Measurements from ENCODE around the gene CAMK2G. TPM values are rescaled to one million over a fixed set of nuclear protein-coding genes. Genes with fewer than 3 reads are reported as not detected.

Gene CAMK2G
- total and polyA plus RNA-seq, 3 experiments from 2014 or later = 8.1 to 17.5 (median 17.3) TPM

DNA sequence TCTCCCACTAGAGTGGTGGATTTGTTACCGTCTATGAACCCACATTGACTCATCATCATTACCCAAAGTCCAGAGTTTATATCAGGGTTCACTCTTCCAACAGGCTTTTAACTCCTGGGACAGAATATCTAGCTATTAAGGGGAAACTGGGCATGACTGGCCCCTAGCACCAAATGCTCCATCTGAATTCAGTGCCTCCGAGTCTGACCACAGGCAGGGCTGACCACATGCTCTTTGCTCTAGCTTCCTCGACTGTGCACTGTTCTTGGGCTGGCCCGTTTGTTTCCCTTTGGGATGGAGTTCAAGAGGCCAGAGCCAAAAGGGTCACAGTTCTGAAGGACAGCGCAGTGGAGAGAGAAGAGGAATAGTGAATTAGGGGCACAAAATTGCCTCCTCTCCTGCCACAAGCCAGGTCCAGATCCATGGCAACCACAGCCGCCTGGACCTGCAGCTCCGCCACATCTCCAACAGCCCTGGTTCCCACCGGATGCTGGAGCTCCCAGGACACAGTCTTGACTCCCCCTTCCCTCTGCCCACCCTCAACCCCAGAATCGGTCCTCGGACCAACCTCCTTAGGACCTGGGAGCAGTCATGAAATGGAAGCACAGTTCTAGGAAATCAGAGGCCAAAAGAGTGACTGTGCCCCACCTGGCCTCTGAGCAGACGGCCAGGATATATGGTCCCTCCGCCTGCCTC is 16.2 kb downstream of the CAMK2G start:
- CTCF ChIA-PET = interaction anchor here (0.7 to 16.5 kb wide), 5 partner anchors 8 to 82 kb away, joined by 3 to 201 read pairs (median 4); partner anchors contain the start of gene CAMK2G
- no peak for DNase-seq
- peak overlapping the region in 3 of 7 donors; percentile 15 to 75 (median 62) for H3K4me3 Mint-ChIP-seq
- H3K27ac Mint-ChIP-seq = peak overlapping the region in 7 of 8 donors; percentile 77 to 96 (median 89)
- Histone ChIP-seq H3K4me1 (ENCODE audit: insufficient read depth, low read length) (peaks cover 50% of the 10 kb centered on the region), H3K4me3 (ENCODE audit: low read length) (no peak overlapping the region), H3K36me3 (ENCODE audit: insufficient read depth, low read length) (peaks cover 46% of the 10 kb centered on the region), H3K9me3 (ENCODE audit: low read length) (no peaks in the 10 kb centered on the region), H3K27me3 (ENCODE audit: insufficient read depth, low read length, poor library complexity, severe bottlenecking) (no peaks in the 10 kb centered on the region), H3K27ac (ENCODE audit: low read depth, low read length) (no peak overlapping the region)
- H3K36me3 Mint-ChIP-seq = peaks cover 4 to 78% (median 10%) of the 10 kb centered on the region in 3 donors
- no peaks in the 10 kb centered on the region for H3K9me3 Mint-ChIP-seq
- H3K27me3 Mint-ChIP-seq = no peaks in the 10 kb centered on the region
- peaks cover 63 to 79% (median 67%) of the 10 kb centered on the region in 3 donors for H3K4me1 Mint-ChIP-seq
- POLR2A ChIA-PET = interaction anchor here (1.1 to 2.4 kb wide), 4 partner anchors 9 to 85 kb away, joined by 3 to 10 read pairs (median 4); partner anchors contain the start of gene CAMK2G

DNA sequence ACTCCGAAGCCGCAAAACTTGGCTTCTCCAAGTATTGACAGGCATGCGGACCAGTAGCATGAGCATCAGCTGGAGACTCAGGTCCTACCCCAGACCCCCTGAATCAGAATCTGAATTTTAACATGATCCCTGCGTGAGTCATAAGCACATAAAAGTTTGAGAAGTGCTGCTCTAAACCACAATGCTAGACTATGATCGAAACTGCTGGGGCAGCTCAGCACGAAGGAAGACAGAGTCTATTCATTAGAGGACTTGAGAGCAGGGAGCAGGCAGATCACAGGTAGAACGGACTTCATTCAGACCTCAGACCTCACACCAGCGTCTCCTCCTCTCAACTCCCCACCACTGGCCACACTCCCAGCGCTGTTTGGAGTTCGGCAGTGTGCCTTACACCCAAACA is 16.9 kb downstream of the CAMK2G start:
- no peaks in the 10 kb centered on the region for H3K27me3 ChIP-seq (ENCODE audit: insufficient read depth, low read length, poor library complexity, severe bottlenecking)
- CTCF ChIA-PET = interaction anchor here (0.7 to 16.5 kb wide), 4 partner anchors 8 to 83 kb away, joined by 3 to 201 read pairs (median 4); partner anchors contain the start of gene CAMK2G
- H3K4me1 ChIP-seq (ENCODE audit: insufficient read depth, low read length) = peaks cover 43% of the 10 kb centered on the region
- H3K27ac ChIP-seq (ENCODE audit: low read depth, low read length) = no peak overlapping the region
- DNase-seq = peak in 1 of 5 donors; percentile 52
- no peaks in the 10 kb centered on the region for H3K9me3 Mint-ChIP-seq
- no peak overlapping the region for H3K4me3 ChIP-seq (ENCODE audit: low read length)
- POLR2A ChIA-PET = interaction anchor here (0.5 kb wide), 1 partner anchor 204 kb away, joined by 6 read pairs; no protein-coding TSS in a partner anchor
- H3K4me3 Mint-ChIP-seq = peak overlapping the region; percentile 29 to 75 (median 62)
- H3K4me1 Mint-ChIP-seq = peaks cover 57 to 74% (median 61%) of the 10 kb centered on the region in 3 donors
- H3K36me3 ChIP-seq (ENCODE audit: insufficient read depth, low read length) = peaks cover 52% of the 10 kb centered on the region
- H3K27ac Mint-ChIP-seq = peak overlapping the region; percentile 77 to 96 (median 86)
- H3K9me3 ChIP-seq (ENCODE audit: low read length) = no peaks in the 10 kb centered on the region
- no peaks in the 10 kb centered on the region for H3K27me3 Mint-ChIP-seq
- H3K36me3 Mint-ChIP-seq = peaks cover 4 to 77% (median 12%) of the 10 kb centered on the region in 3 donors

DNA sequence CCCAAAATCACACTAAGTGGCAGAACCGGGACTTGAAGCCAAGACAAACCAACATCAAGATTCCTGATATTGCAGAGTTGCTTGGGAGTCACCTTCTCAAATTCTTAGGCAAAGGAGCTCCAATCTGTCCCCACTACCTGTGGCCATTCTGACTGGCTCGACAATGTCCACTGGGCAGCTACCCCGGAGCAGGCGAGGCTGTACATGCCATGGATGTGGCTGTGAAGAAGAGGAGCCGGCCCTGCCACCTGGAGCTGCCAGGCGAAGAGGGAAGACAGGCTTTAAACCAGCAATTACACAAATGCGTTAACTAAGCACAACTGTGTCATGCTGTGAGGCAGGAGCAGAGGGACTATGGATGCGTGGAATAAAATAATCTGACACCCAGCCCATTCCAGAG is 18.1 kb downstream of the CAMK2G start:
- Mint-ChIP-seq H3K27me3 (no peaks in the 10 kb centered on the region), H3K4me3 (no peak overlapping the region), H3K36me3 (peaks cover 4 to 81% (median 18%) of the 10 kb centered on the region in 3 donors), H3K4me1 (peaks cover 54 to 71% (median 62%) of the 10 kb centered on the region in 3 donors), H3K9me3 (no peaks in the 10 kb centered on the region), H3K27ac (peak overlapping the region in 5 of 8 donors; percentile 57 to 92 (median 77))
- POLR2A ChIA-PET = interaction anchor here (0.7 kb wide), 1 partner anchor 11 kb away, joined by 3 read pairs; no protein-coding TSS in a partner anchor
- H3K27me3 ChIP-seq (ENCODE audit: insufficient read depth, low read length, poor library complexity, severe bottlenecking) = no peaks in the 10 kb centered on the region
- no peak overlapping the region for H3K27ac ChIP-seq (ENCODE audit: low read depth, low read length)
- peaks cover 50% of the 10 kb centered on the region for H3K36me3 ChIP-seq (ENCODE audit: insufficient read depth, low read length)
- H3K4me3 ChIP-seq (ENCODE audit: low read length) = no peak overlapping the region
- CTCF ChIA-PET = interaction anchor here (1.4 to 16.5 kb wide), 2 partner anchors 8 to 21 kb away, joined by 4 to 201 read pairs; partner anchors contain the start of gene CAMK2G
- H3K4me1 ChIP-seq (ENCODE audit: insufficient read depth, low read length) = peaks cover 37% of the 10 kb centered on the region
- no peak for DNase-seq
- no peaks in the 10 kb centered on the region for H3K9me3 ChIP-seq (ENCODE audit: low read length)

DNA sequence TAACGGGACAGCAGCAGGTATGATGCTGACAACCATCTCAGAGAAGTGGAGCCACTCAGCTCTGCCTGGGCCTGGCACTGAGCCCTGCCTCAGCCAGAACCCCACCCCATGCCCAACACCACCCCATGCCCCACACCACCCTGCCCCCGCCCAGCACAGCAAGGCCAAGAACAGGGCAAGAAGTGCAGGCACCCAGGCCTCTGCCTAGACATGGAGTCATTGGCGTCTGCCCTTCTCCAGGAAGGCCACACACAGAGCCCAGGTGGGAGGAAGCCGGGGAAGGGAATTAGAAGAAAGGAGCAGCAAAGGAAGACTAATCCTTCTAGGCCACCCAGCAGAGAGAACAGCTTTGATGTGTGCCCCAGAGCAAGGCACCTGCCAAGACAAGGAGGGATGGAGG is 18.9 kb downstream of the CAMK2G start:
- CTCF ChIA-PET = interaction anchor here (1.4 to 16.5 kb wide), 2 partner anchors 9 to 22 kb away, joined by 4 to 201 read pairs; partner anchors contain the start of gene CAMK2G

DNA sequence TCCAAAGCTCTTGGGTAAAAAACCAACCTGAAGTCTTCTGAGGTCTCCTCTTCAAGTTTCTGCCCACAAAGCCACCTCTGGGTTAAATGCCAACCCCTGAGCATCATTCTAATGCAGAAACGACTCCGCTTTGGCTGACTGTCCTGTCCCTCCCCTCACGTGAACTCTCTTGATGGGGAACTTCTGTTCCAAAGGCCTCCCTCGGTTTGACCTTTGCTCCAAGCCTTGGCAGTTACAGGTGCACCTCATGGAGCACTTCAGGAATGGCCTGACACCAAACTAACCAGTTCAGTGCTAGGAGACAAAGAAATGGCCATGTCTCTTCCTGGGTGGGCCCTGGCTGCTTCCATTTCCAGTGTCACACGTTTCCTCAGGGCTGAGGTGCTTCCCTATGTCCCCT is 20.0 kb downstream of the CAMK2G start:
- no peak overlapping the region for H3K4me3 Mint-ChIP-seq
- peaks cover 0 to 76% (median 17%) of the 10 kb centered on the region in 3 donors for H3K36me3 Mint-ChIP-seq
- peaks cover 33% of the 10 kb centered on the region for H3K36me3 ChIP-seq (ENCODE audit: insufficient read depth, low read length)
- POLR2A ChIA-PET = no interaction called here
- peak overlapping the region in 4 of 8 donors; percentile 29 to 77 (median 64) for H3K27ac Mint-ChIP-seq
- CTCF ChIA-PET = interaction anchor here (1.2 to 13.5 kb wide), 2 partner anchors 26 to 32 kb away, joined by 3 to 289 read pairs; no protein-coding TSS in a partner anchor
- H3K9me3 ChIP-seq (ENCODE audit: low read length) = no peaks in the 10 kb centered on the region
- no peaks in the 10 kb centered on the region for H3K9me3 Mint-ChIP-seq
- H3K4me1 ChIP-seq (ENCODE audit: insufficient read depth, low read length) = peaks cover 32% of the 10 kb centered on the region
- H3K27me3 ChIP-seq (ENCODE audit: insufficient read depth, low read length, poor library complexity, severe bottlenecking) = no peaks in the 10 kb centered on the region
- H3K27me3 Mint-ChIP-seq = no peaks in the 10 kb centered on the region
- H3K4me3 ChIP-seq (ENCODE audit: low read length) = no peak overlapping the region
- no peak for DNase-seq
- no peak overlapping the region for H3K27ac ChIP-seq (ENCODE audit: low read depth, low read length)
- peaks cover 46 to 62% (median 53%) of the 10 kb centered on the region in 3 donors for H3K4me1 Mint-ChIP-seq

More for the DNA sequence above, 18.9 kb downstream of the CAMK2G start:
- H3K4me1 ChIP-seq (ENCODE audit: insufficient read depth, low read length) = peaks cover 37% of the 10 kb centered on the region
- Mint-ChIP-seq H3K27ac (peak overlapping the region in 2 of 8 donors; percentile 25 to 58), H3K36me3 (peaks cover 0 to 82% (median 17%) of the 10 kb centered on the region in 3 donors), H3K4me3 (no peak overlapping the region), H3K9me3 (no peaks in the 10 kb centered on the region), H3K4me1 (peaks cover 52 to 64% (median 56%) of the 10 kb centered on the region in 3 donors), H3K27me3 (no peaks in the 10 kb centered on the region)
- no peaks in the 10 kb centered on the region for H3K27me3 ChIP-seq (ENCODE audit: insufficient read depth, low read length, poor library complexity, severe bottlenecking)
- POLR2A ChIA-PET = interaction anchor here (0.7 kb wide), 1 partner anchor 12 kb away, joined by 3 read pairs; no protein-coding TSS in a partner anchor
- H3K4me3 ChIP-seq (ENCODE audit: low read length) = no peak overlapping the region
- H3K9me3 ChIP-seq (ENCODE audit: low read length) = no peaks in the 10 kb centered on the region
- DNase-seq = no peak
- no peak overlapping the region for H3K27ac ChIP-seq (ENCODE audit: low read depth, low read length)
- peaks cover 42% of the 10 kb centered on the region for H3K36me3 ChIP-seq (ENCODE audit: insufficient read depth, low read length)

DNA sequence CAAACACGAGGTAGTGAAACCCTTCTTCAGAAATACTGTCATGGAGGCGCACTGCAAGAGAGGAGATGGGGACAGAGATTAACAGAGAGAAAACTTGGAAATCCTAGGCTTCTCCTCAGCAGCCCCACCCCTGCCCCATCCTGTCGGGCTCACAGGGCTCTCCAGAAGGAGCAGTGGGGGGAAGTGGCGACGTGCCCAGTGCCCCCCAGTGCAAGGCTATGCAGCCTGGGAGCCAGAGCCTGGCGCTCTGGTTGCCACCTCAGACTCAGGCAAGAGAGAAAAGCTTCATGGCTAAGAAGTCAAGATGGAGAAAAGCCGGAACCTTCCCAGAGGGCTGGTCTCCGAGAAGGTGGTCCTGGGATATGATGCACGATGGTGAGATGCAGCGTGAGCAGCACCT is 21.2 kb downstream of the CAMK2G start:
- Mint-ChIP-seq H3K27ac (peak overlapping the region in 2 of 8 donors; percentile 64 to 68), H3K9me3 (no peaks in the 10 kb centered on the region), H3K4me3 (no peak overlapping the region), H3K4me1 (peaks cover 41 to 56% (median 48%) of the 10 kb centered on the region in 3 donors), H3K36me3 (peaks cover 0 to 82% (median 15%) of the 10 kb centered on the region in 3 donors), H3K27me3 (no peaks in the 10 kb centered on the region)
- Histone ChIP-seq H3K4me3 (ENCODE audit: low read length) (no peak overlapping the region), H3K27ac (ENCODE audit: low read depth, low read length) (no peak overlapping the region), H3K9me3 (ENCODE audit: low read length) (no peaks in the 10 kb centered on the region), H3K36me3 (ENCODE audit: insufficient read depth, low read length) (peaks cover 41% of the 10 kb centered on the region), H3K4me1 (ENCODE audit: insufficient read depth, low read length) (peaks cover 31% of the 10 kb centered on the region), H3K27me3 (ENCODE audit: insufficient read depth, low read length, poor library complexity, severe bottlenecking) (no peaks in the 10 kb centered on the region)
- ChIA-PET CTCF (interaction anchor here (1.2 to 13.5 kb wide), 5 partner anchors 9 to 87 kb away, joined by 3 to 289 read pairs (median 11); no protein-coding TSS in a partner anchor), POLR2A (no interaction called here)
- DNase-seq = no peak

DNA sequence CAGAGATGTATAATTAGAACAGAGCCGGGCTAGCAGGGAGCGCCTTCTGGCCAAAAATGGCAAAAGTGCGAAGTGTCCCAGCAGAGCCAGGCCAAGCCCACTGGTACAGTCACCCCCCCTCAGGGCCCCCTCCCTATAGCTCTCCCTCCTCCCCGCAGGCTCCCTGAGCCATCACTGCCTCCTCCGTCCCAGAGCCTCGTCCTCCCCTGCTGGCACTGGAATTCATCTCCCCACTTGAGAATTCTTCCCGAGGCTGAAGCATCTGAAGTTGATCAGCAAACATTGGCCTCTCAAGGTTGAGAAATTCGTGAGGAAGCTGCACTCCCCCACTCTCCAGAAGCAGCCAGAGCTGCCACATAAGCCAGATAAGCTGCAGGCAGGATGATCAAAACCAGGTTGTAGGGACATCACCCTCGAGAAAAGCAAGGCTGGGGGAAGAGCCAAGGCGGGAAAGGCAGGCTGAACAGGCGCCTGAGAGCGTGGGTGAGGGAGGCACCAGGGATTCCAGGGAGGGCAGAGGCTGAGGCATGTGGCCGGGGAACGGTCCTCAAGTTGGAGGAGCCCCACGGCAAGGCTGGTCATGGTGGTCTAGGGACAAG is 23.4 kb downstream of the CAMK2G start:
- Mint-ChIP-seq H3K36me3 (peaks cover 5 to 86% (median 25%) of the 10 kb centered on the region in 3 donors), H3K27ac (peak overlapping the region in 3 of 8 donors; percentile 17 to 72 (median 52)), H3K4me3 (no peak overlapping the region), H3K9me3 (no peaks in the 10 kb centered on the region), H3K4me1 (peaks cover 23 to 34% (median 26%) of the 10 kb centered on the region in 3 donors), H3K27me3 (no peaks in the 10 kb centered on the region)
- CTCF ChIA-PET = interaction anchor here (1.9 to 13.5 kb wide), 8 partner anchors 8 to 106 kb away, joined by 5 to 289 read pairs (median 14); no protein-coding TSS in a partner anchor
- Histone ChIP-seq H3K4me1 (ENCODE audit: insufficient read depth, low read length) (peaks cover 16% of the 10 kb centered on the region), H3K4me3 (ENCODE audit: low read length) (no peak overlapping the region), H3K9me3 (ENCODE audit: low read length) (no peaks in the 10 kb centered on the region), H3K36me3 (ENCODE audit: insufficient read depth, low read length) (peaks cover 59% of the 10 kb centered on the region), H3K27me3 (ENCODE audit: insufficient read depth, low read length, poor library complexity, severe bottlenecking) (no peaks in the 10 kb centered on the region), H3K27ac (ENCODE audit: low read depth, low read length) (no peak overlapping the region)
- no peak for DNase-seq
- POLR2A ChIA-PET = interaction anchor here (0.6 to 2.5 kb wide), 2 partner anchors 28 to 450 kb away, joined by 7 to 16 read pairs; no protein-coding TSS in a partner anchor
